WTC11 (cell line): ENCODE data around the gene CACNA1H. TPM values are rescaled to one million over a fixed set of nuclear protein-coding genes. Genes with fewer than 3 reads are reported as not detected.

Experiments
- ATAC-seq: fragments of 200-7000 bp; cut with Tn5 transposase; 2 replicates; pipeline ENCODE4 v1.10.0; 2021; ENCODE audit warnings: mild to moderate bottlenecking, moderate library complexity
- CTCF ChIA-PET: fragments of 300-600 bp; sonication (Branson Sonifier 250); formaldehyde crosslinking; loops from one replicate; lab custom pipeline; 2021; ENCODE audit warnings: antibody characterized with exemption; lab: Charles Lee
- POLR2A ChIA-PET: fragments of 350-600 bp; sonication (Branson Sonifier 250); formaldehyde crosslinking; loops from one replicate; lab custom pipeline; 2021; ENCODE audit warnings: antibody characterized with exemption; lab: Charles Lee
- DNase-seq: peaks from one replicate; pipeline ENCODE4 v3.0.0; 2021; ENCODE audit warnings: low spot score
- H3K27ac Mint-ChIP-seq: 2 replicates; pipeline ENCODE4 v1.8.0; 2021; ENCODE audit warnings: mixed read lengths
- H3K27me3 Mint-ChIP-seq: 2 replicates; pipeline ENCODE4 v1.8.0; 2021; ENCODE audit warnings: low read depth, mild to moderate bottlenecking, moderate library complexity, mixed read lengths
- H3K36me3 Mint-ChIP-seq: 2 replicates; pipeline ENCODE4 v1.8.0; 2021; ENCODE audit warnings: mixed read lengths
- H3K4me1 Mint-ChIP-seq: 2 replicates; pipeline ENCODE4 v1.8.0; 2022; ENCODE audit warnings: mixed read lengths
- H3K4me3 Mint-ChIP-seq: 2 replicates; pipeline ENCODE4 v1.8.0; 2021; ENCODE audit warnings: mild to moderate bottlenecking, moderate library complexity, mixed read lengths
- H3K9me3 Mint-ChIP-seq: 2 replicates; pipeline ENCODE4 v1.8.0; 2021; ENCODE audit warnings: mixed read lengths
- AR ChIP-seq: fragments of 250-450 bp; sonication (Bioruptor Pico); IDR thresholded peaks from 2 replicates; pipeline ENCODE4 v1.9.0; 2021; ENCODE audit warnings: mild to moderate bottlenecking
- ARID4B ChIP-seq: sonication (generic); formaldehyde crosslinking; IDR thresholded peaks from 2 replicates; pipeline ENCODE4 v1.8.0; 2023; ENCODE audit warnings: missing genetic modification reagents, mild to moderate bottlenecking, borderline replicate concordance
- ATF3 ChIP-seq: sonication (generic); formaldehyde crosslinking; conservative IDR thresholded peaks from 2 replicates; pipeline ENCODE4 v1.8.1; 2022; ENCODE audit warnings: mild to moderate bottlenecking, missing genetic modification reagents
- CDX4 ChIP-seq: fragments of 250-450 bp; sonication (Bioruptor Pico); IDR thresholded peaks from 2 replicates; pipeline ENCODE4 v1.9.0; 2021; ENCODE audit warnings: moderate library complexity, mild to moderate bottlenecking, inconsistent platforms, borderline replicate concordance
- CREM ChIP-seq: sonication (generic); formaldehyde crosslinking; IDR thresholded peaks from 2 replicates; pipeline ENCODE4 v1.8.1; 2022; ENCODE audit warnings: mild to moderate bottlenecking, missing genetic modification reagents, moderate library complexity
- ELF4 ChIP-seq: sonication (generic); formaldehyde crosslinking; IDR thresholded peaks from 2 replicates; pipeline ENCODE4 v1.8.1; 2022; ENCODE audit warnings: low read depth, mild to moderate bottlenecking, moderate library complexity, missing genetic modification reagents
- FOXJ3 ChIP-seq: sonication (generic); formaldehyde crosslinking; IDR thresholded peaks from 2 replicates; pipeline ENCODE4 v1.9.0; 2021; ENCODE audit warnings: missing genetic modification reagents, mild to moderate bottlenecking, borderline replicate concordance
- HMGA2 ChIP-seq: fragments of 250-450 bp; sonication (Bioruptor Pico); IDR thresholded peaks from 2 replicates; pipeline ENCODE4 v1.4.0; 2021; ENCODE audit warnings: mild to moderate bottlenecking, moderate library complexity
- HMGXB4 ChIP-seq: sonication (generic); formaldehyde crosslinking; IDR thresholded peaks from 2 replicates; pipeline ENCODE4 v1.8.1; 2023; ENCODE audit warnings: mild to moderate bottlenecking, moderate library complexity, missing genetic modification reagents
- RORB ChIP-seq: fragments of 250-450 bp; sonication (Bioruptor Pico); IDR thresholded peaks from 2 replicates; pipeline ENCODE4 v1.9.0; 2021; ENCODE audit warnings: mild to moderate bottlenecking
- SP1 ChIP-seq: sonication (generic); formaldehyde crosslinking; conservative IDR thresholded peaks from 2 replicates; pipeline ENCODE4 v1.8.1; 2022; ENCODE audit warnings: missing genetic modification reagents
- STAT6 ChIP-seq: sonication (generic); formaldehyde crosslinking; conservative IDR thresholded peaks from 2 replicates; pipeline ENCODE4 v1.8.1; 2023; ENCODE audit warnings: mild to moderate bottlenecking, low read depth, missing genetic modification reagents, moderate library complexity
- TEAD4 ChIP-seq: sonication (generic); formaldehyde crosslinking; IDR thresholded peaks from 2 replicates; pipeline ENCODE4 v1.8.0; 2022; ENCODE audit warnings: mild to moderate bottlenecking, missing genetic modification reagents
- ZBTB21 ChIP-seq: sonication (generic); formaldehyde crosslinking; IDR thresholded peaks from 2 replicates; pipeline ENCODE4 v1.8.1; 2023; ENCODE audit warnings: mild to moderate bottlenecking, missing genetic modification reagents, borderline replicate concordance
- ZNF512 ChIP-seq: sonication (generic); formaldehyde crosslinking; IDR thresholded peaks from 2 replicates; pipeline ENCODE4 v1.8.1; 2022; ENCODE audit warnings: missing genetic modification reagents, borderline replicate concordance
- total RNA-seq: library from RNA; stranded (reverse); gene quantifications from 3 replicates; pipeline ENCODE4 v1.2.3, GENCODE V29; 2021

Gene CACNA1H
- total RNA-seq, 1 experiment from 2014 or later, result 38.0 TPM

- ATAC-seq (no peak), DNase-seq (no peak)
- H3K27me3 Mint-ChIP-seq, result no peaks in the 10 kb centered on the region
- no peak for TF ChIP-seq SP1 (CRISPR knock-in tag)
- no peak for TF ChIP-seq ELF4 (CRISPR knock-in tag)
- no peak for TF ChIP-seq FOXJ3 (CRISPR knock-in tag)
- TF ChIP-seq ZBTB21 (CRISPR knock-in tag), result no peak
- no peak for TF ChIP-seq RORB (CRISPR knock-in tag)
- TF ChIP-seq AR (CRISPR knock-in tag), result no peak
- no peak for TF ChIP-seq ATF3 (CRISPR knock-in tag)
- TF ChIP-seq ARID4B (CRISPR knock-in tag), result no peak
- no peak for TF ChIP-seq CREM (CRISPR knock-in tag)
- no peak for TF ChIP-seq TEAD4
- no peak for TF ChIP-seq HMGXB4 (CRISPR knock-in tag)
- TF ChIP-seq HMGA2 (CRISPR knock-in tag), result no peak
- no peak for TF ChIP-seq CDX4 (CRISPR knock-in tag)
- no peak for TF ChIP-seq ZNF512
- no peak for TF ChIP-seq STAT6
- TF ChIP-seq, all 79 proteins: peak for 0
- Mint-ChIP-seq H3K9me3 (no peaks in the 10 kb centered on the region), H3K4me3 (no peak overlapping the region), H3K27ac (no peak overlapping the region), H3K4me1 (no peaks in the 10 kb centered on the region), H3K36me3 (no peaks in the 10 kb centered on the region)
- CTCF ChIA-PET, result interaction anchor here (1.4 kb wide), 1 partner anchor 63 kb away, joined by 7 read pairs; no protein-coding TSS in a partner anchor
- POLR2A ChIA-PET, result no interaction called here
Measured at GRCh38 chr16:1119766-1120576, 32.9 kb upstream of the CACNA1H start.
